ENCODE measurements around the gene PHACTR3.

The PHACTR3 gene

DNA sequence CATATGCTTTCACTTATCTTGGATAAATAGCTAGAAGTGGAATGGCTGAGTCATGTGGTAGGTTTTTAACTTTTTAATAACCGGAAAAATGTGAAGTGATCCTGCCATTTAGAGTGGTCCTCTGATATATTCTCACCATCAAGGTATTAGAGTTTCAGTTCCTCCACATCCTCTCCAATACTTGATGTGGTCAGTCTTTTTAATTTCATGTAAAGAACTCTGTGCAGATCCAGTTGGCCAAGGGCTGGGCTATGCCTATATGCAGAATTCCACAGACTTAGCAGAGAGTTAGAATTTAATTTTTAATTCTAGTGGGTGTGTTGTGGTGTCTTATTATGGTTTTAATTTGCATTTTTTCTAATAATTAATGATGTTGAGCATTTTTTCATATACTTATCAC lies 188.0 kb downstream of the PHACTR3 start:
- no peak for ATAC-seq (ENCODE audit: low read depth)
- Histone ChIP-seq H3K36me3 (ENCODE audit: low read depth) (no peaks in the 10 kb centered on the region), H3K27me3 (ENCODE audit: insufficient read depth, poor library complexity, severe bottlenecking) (no peaks in the 10 kb centered on the region), H3K9me3 (ENCODE audit: severe bottlenecking) (peaks cover 20% of the 10 kb centered on the region), H3K4me1 (ENCODE audit: insufficient read depth, poor library complexity, severe bottlenecking) (peaks cover 8% of the 10 kb centered on the region), H3K27ac (ENCODE audit: poor library complexity, severe bottlenecking) (no peak overlapping the region), H3K4me3 (ENCODE audit: severe bottlenecking) (no peak overlapping the region)
- peak; percentile 15 for DNase-seq (ENCODE audit: low spot score)
- TF ChIP-seq, protein P1, sequence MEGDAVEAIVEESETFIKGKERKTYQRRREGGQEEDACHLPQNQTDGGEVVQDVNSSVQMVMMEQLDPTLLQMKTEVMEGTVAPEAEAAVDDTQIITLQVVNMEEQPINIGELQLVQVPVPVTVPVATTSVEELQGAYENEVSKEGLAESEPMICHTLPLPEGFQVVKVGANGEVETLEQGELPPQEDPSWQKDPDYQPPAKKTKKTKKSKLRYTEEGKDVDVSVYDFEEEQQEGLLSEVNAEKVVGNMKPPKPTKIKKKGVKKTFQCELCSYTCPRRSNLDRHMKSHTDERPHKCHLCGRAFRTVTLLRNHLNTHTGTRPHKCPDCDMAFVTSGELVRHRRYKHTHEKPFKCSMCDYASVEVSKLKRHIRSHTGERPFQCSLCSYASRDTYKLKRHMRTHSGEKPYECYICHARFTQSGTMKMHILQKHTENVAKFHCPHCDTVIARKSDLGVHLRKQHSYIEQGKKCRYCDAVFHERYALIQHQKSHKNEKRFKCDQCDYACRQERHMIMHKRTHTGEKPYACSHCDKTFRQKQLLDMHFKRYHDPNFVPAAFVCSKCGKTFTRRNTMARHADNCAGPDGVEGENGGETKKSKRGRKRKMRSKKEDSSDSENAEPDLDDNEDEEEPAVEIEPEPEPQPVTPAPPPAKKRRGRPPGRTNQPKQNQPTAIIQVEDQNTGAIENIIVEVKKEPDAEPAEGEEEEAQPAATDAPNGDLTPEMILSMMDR (IDR thresholded peaks at IDR 0.05; ENCODE audit: poor library complexity, severe bottlenecking), result no peak

DNA sequence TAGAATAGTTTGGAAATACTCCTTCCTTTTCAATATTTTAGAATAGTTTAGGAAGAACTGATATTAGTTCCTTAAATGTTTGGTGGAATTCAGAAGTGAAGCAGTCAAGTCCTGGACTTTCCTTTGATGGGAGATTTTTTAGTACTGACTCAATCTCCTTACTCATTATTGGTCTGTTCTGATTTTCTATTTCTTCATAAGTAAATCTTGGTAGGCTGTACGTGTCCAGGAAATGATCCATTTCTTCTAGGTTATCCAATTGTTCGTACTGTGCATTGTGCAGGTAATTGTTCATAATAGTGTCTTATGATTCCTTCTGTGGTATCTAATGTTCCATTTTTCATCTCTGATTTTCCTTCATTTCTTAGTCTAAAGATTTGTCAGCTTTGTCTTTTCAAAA lies 190.2 kb downstream of the PHACTR3 start:
- Histone ChIP-seq H3K4me1 (ENCODE audit: insufficient read depth, poor library complexity, severe bottlenecking) (peaks cover 8% of the 10 kb centered on the region), H3K4me3 (ENCODE audit: severe bottlenecking) (no peak overlapping the region), H3K27me3 (ENCODE audit: insufficient read depth, poor library complexity, severe bottlenecking) (no peaks in the 10 kb centered on the region), H3K36me3 (ENCODE audit: low read depth) (no peaks in the 10 kb centered on the region), H3K27ac (ENCODE audit: poor library complexity, severe bottlenecking) (peak overlapping the region; percentile 6), H3K9me3 (ENCODE audit: severe bottlenecking) (peaks cover 20% of the 10 kb centered on the region)
- ATAC-seq (ENCODE audit: low read depth), result peak; percentile 84
- no peak for DNase-seq (ENCODE audit: low spot score)
- TF ChIP-seq, protein P1 (IDR thresholded peaks at IDR 0.05; ENCODE audit: poor library complexity, severe bottlenecking), result no peak

- TF ChIP-seq, protein P1 (IDR thresholded peaks at IDR 0.05; ENCODE audit: poor library complexity, severe bottlenecking), result no peak
- Histone ChIP-seq H3K36me3 (ENCODE audit: low read depth) (no peaks in the 10 kb centered on the region), H3K4me3 (ENCODE audit: severe bottlenecking) (no peak overlapping the region), H3K9me3 (ENCODE audit: severe bottlenecking) (peaks cover 27% of the 10 kb centered on the region), H3K27me3 (ENCODE audit: insufficient read depth, poor library complexity, severe bottlenecking) (no peaks in the 10 kb centered on the region), H3K27ac (ENCODE audit: poor library complexity, severe bottlenecking) (no peak overlapping the region), H3K4me1 (ENCODE audit: insufficient read depth, poor library complexity, severe bottlenecking) (no peaks in the 10 kb centered on the region)
- ATAC-seq (ENCODE audit: low read depth) (no peak), DNase-seq (ENCODE audit: low spot score) (no peak)
Observed at GRCh38 chr20:59800309-59800708, 196.0 kb downstream of the PHACTR3 start.

DNA sequence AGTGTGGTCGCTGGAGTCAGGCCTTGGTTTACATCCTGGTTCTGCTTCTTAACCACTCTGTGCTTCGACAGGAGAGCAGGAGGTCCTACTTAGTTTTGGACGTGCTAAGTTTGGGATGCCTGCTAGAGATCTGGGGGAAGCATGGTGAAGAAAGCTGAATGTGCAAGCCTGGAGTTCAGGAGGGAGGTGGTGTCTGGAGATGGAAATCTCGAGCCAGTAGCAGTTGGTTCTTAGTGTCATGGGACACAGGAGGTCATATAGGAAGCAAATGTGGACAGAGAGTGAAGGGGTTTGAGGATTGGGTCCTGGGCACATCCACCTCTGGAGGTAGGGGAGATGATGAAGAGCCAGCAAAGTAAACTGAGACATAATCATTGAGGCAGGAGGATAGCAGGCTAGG lies 197.7 kb downstream of the PHACTR3 start:
- no peak for ATAC-seq (ENCODE audit: low read depth)
- H3K4me1 ChIP-seq (ENCODE audit: insufficient read depth, poor library complexity, severe bottlenecking), result no peaks in the 10 kb centered on the region

More for the DNA sequence above, 197.7 kb downstream of the PHACTR3 start:
- H3K27me3 ChIP-seq (ENCODE audit: insufficient read depth, poor library complexity, severe bottlenecking), result no peaks in the 10 kb centered on the region
- H3K36me3 ChIP-seq (ENCODE audit: low read depth), result no peaks in the 10 kb centered on the region
- H3K4me3 ChIP-seq (ENCODE audit: severe bottlenecking), result no peak overlapping the region
- TF ChIP-seq, protein P1 (IDR thresholded peaks at IDR 0.05; ENCODE audit: poor library complexity, severe bottlenecking), result no peak
- DNase-seq (ENCODE audit: low spot score), result peak; percentile 38
- H3K9me3 ChIP-seq (ENCODE audit: severe bottlenecking), result peaks cover 15% of the 10 kb centered on the region
- no peak overlapping the region for H3K27ac ChIP-seq (ENCODE audit: poor library complexity, severe bottlenecking)
